Ovary (tissue), 3 donors: Measurements from ENCODE around the gene HABP4.

Experiments used
- CTCF ChIP-seq, 3 donors: fragments of 450-650 bp in 2 of 3; fragments of 200-600 bp in 1 of 3; IDR thresholded peaks; one replicate each; pipeline versions ENCODE4 v1.5.1 to v1.8.0; 2016 to 2022; ENCODE audit warnings: antibody characterized with exemption in 3 of 3, mild to moderate bottlenecking in 1 of 3
- POLR2A ChIP-seq: fragments of 450-650 bp; IDR thresholded peaks from one replicate; pipeline ENCODE4 v1.6.1; 2017; ENCODE audit warnings: antibody characterized with exemption, mild to moderate bottlenecking, moderate library complexity
- donor health status: DM: no; HTN: no; CAD: no.

DNA sequence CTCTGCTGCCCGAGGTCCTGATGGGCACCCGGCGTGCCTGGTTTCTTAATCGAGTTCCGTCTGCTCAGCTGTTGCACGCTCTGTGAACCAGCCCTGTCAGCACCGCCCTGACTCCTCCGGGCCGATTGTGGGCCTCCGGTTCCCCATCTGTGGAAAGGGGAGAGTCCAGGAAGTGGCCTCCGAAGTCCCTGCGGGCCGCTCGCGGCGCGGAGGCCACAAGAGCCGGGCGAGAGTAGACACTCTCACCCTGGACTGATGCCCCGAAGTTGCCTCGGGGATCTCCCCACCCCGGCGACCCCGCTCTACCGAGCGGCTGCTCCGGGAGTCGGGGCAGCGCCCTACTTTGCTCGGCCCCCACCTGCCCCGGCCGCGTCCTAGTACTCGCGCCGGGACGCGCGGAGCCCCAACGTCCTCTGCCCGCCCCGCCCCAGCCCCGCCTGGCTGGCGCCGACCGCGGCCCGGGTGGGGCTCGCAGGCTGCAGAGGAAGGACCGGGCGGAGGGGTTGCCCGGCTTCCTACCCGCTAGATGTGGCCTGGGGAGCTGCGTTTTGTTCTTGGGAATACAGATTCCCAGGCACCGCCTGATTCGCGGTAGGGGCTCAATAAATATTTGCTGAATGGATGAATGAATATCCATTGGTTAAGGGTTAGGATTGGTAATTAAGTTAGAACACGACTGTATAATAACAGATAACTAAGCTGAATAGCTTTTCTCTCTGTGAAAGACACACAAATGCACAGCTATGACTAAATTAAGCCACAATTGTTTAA lies 30.9 kb upstream of the HABP4 start:
- no peak for TF ChIP-seq CTCF (IDR thresholded peaks at IDR 0.05)
- TF ChIP-seq POLR2A: no peak
